GM21529 (cell line): ENCODE measurements around the gene FTH1.
"Not testable (repeated sequence)": the region's sequence is repeated elsewhere in the genome, so short reads cannot be mapped to it uniquely, and the experiment has no call there.

Source experiments
- ATAC-seq: cut with Tn5 transposase; IDR thresholded peaks from one replicate; pipeline ENCODE4 v1.9.1; 2021; ENCODE audit not compliant: unreplicated experiment

FTH1 gene

GRCh38 chr11:61978703-61979661, 11.5 kb upstream of the FTH1 start:
- no peak for ATAC-seq

GRCh38 chr11:61976813-61977475, 9.5 kb upstream of the FTH1 start:
- ATAC-seq = no peak

GRCh38 chr11:61976420-61976800, 9.0 kb upstream of the FTH1 start:
- no peak for ATAC-seq

GRCh38 chr11:61975638-61976419, 8.4 kb upstream of the FTH1 start:
- no peak for ATAC-seq

- ATAC-seq = no peak
Observed at GRCh38 chr11:61974766-61975631, 7.6 kb upstream of the FTH1 start.

GRCh38 chr11:61973476-61974162, 6.2 kb upstream of the FTH1 start:
- ATAC-seq = no peak

GRCh38 chr11:61972672-61973475, 5.4 kb upstream of the FTH1 start:
- no peak for ATAC-seq

GRCh38 chr11:61972112-61972671, 4.8 kb upstream of the FTH1 start:
- no peak for ATAC-seq

GRCh38 chr11:61971248-61972111, 4.0 kb upstream of the FTH1 start:
- no peak for ATAC-seq

- ATAC-seq = no peak
Observed at GRCh38 chr11:61969838-61970662, 2.6 kb upstream of the FTH1 start.

- ATAC-seq = no peak
Observed at GRCh38 chr11:61969391-61969758, 1.9 kb upstream of the FTH1 start.

- no peak for ATAC-seq
Observed at GRCh38 chr11:61968758-61969390, 1.4 kb upstream of the FTH1 start.

GRCh38 chr11:61967924-61968757, 707 bp upstream of the FTH1 start:
- peak; percentile 28 for ATAC-seq

GRCh38 chr11:61966734-61967115, 709 bp downstream of the FTH1 start:
- ATAC-seq = no peak

GRCh38 chr11:61964666-61965271, 2.7 kb downstream of the FTH1 start:
- not testable (repeated sequence) for ATAC-seq
